HG03558 (cell line): ENCODE data around the gene ZBP1.

Source experiments
- ATAC-seq: cut with Tn5 transposase; IDR thresholded peaks from one replicate; pipeline ENCODE4 v1.9.1; 2021; ENCODE audit warnings: moderate number of reproducible peaks; ENCODE audit not compliant: unreplicated experiment; ENCODE audit errors: extremely low read depth

ZBP1 gene

DNA sequence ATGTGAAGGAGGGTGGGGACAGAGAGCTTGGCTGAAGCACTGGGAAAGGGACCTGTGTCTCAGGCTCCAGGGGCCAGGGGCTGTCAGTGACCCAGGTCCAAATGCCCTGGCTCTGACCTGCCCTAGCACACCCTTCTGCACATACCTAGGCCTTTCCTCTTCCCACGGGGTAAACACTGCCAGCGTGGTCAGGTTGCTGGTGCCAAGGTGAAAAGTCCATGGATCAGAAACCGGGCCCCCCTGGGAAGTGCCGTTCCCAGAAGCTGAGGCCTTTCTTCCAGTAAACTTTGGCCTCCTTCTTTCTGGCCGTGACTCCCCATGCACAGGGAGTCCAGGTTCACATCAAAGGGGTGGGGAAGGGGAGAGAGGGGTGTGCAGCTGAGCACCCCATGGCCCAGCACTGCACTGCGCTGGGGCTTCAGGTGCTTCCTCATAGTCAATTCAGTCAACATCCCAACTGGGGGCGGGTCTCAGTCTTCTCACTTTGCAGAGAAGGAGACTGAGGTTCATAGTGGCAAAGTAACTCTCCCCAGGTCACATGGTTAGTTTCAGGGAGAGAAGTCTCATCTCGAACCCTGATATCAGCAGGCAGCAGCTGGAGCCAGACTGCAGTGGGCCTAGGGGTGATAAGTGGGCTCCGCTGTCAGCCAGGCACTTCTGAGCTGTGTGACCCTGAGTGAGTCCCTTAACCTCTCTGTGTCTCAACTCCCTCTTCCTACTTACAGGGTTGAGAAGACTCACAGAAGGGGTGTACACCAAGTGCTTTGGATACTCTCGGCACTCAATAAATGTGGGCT is 42.3 kb downstream of the ZBP1 start:
- no peak for ATAC-seq

DNA sequence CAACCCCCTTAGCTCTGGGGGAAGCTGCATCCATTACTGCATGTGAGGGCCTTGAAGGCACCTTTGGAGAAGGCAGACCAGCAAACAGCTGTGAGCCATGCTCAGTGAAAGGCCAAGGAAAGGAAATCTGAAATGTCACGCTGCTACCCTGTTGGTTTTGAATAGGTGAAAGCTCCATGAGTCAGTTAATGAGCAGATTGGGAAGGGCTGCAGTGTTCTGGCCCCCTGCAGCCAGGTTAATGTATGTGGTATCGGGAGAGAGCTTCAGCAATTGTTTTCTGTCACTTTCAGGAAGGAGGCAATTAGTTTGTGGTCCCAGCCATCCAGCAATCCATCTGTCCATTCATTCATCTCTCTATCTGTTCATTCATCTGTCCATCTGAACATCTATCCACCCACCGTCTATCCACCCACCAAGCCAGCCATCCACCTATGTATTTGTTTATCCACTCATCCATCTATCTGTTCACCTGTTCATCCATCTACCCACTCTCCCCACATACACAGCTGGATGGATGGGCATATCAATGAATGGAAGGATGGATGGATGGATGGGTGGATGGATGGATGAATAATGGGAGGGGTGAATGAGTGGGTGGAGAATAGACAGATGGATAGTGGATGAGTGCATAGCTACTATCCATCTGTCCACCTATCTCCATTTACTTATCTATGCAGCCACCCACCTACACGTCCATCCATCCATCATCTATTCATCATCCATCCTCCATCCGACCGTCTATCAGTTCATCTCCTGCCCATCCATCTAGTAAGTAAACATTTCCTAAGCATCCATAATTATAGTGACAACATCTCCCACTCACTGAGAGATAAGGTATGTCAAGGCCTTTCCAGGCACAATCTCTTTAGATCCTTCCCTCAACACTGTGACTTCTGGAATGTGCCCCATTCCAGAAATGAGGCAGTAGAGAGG is 43.3 kb downstream of the ZBP1 start:
- ATAC-seq: no peak

DNA sequence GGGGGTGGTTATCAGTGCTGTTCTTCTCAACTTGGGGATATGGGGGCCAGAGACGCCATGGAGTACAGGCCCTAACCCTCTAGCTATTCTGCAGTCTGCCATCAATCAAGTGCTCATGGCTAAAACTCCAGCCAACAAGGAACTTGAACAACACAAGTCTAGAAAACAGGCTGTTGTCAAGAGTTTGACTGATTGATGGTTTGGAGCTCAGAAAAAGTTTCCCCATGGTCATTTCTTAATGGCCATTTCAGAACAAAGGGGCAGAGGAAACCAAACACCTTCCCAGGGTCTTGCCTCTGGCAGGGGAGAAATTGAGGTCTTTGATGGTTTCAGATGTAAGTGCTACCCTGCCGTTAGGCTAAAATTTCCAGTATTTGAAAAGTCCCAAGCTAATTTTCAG is 44.2 kb downstream of the ZBP1 start:
- no peak for ATAC-seq

DNA sequence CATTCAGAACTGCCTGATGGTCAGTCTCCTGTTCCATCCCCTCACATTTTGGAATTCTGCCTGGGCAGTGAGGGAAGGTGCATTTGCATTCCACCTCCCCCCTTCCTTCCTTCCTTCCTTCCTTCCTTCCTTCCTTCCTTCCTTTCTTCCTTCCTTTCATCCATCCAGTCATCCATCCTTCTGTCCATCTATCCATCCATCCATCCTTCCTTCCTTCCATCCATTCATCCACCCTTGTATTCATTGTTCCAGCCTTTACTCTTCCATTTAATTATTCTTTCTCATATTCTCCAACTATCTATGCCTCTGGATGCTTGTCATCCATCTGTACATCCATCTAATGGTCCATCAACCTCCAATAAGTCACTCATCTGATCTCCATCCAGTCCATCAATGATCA is 45.3 kb downstream of the ZBP1 start:
- no peak for ATAC-seq

DNA sequence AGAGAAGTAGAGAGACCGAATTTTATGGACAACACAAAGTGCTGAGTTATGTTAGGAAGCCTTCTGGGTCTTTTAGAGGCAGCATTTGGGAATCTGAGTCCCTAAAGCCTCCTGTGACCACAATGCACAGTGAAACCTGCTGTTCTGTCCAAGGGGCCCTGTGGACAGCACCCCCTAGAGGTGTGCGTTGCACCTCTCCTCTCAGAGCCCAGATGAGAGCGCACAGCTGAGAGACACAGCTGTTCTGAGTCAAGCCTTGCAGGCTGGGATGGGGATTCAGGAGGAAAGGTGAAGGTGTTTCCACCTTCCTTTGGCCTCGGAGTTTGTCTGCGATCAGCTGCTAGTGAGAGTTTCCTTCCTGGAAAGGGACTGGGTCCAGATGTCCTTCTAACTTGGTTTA is 46.3 kb downstream of the ZBP1 start:
- ATAC-seq: no peak

DNA sequence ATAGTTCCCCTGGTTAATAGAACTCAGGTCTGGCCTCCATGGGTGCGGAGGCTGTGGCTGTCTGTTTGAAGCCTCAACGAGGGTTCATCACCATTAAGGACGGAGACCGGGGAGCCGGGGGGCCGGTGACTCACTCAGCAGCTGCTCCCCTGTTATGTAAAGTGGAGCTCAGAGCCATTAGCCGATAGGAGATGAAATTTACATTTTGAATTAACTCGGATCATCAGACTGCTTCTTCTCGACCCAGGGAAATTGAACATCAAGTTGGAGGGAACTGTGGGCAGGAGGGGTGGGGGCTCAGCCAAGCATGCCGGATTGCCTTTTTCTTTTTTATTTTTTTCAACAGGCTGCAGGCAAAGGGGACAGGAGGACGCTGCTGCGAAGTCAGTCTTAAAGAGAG is 47.0 kb downstream of the ZBP1 start:
- no peak for ATAC-seq

DNA sequence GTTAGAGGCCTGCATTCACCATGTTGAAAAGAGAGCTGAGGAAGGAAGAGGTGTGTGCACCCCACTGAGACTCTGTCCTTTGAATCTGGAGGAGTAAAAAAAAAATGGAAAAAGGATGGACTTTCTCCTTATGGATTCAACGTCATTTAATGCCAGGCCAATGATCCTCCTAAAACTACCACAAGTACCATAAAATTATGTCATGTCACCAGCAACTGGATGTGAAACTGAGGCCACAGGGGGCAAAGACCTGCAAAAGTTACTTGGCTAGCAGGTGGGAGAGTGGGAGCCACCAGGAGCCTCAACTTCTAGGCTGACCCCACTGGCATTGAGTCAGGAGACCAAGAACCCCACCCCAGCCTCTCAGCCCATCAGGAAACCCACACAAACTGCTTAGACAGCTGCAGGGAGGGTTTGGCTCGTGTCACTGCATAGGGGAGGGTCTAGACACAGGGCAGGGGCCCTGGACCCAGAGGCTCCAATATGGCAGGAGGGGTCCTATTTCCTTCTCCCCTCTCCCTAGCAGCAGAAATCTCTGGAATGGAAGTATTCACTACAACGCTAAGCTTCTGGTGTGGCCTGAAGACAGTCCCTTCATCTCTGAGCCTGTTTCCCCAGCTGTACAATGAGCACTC is 48.3 kb downstream of the ZBP1 start:
- ATAC-seq: no peak

DNA sequence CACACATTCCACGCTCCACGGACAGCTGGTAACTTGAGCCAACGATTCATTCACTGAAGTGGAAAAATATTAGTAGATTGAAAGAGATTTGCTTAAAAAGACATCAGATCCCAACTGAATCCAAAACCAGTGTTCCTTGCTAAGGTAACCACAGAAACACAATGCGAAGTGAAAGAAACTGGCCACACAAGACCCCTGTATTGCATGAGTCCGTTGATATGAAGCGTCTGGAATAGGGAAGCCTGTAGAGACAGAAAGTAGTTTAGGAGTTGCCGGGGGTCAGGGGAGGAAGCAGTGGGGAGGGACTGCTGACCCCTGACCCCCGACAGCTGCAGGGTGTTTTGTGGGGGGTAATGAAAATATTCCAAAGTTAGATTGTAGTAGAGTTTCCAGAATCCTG is 49.3 kb downstream of the ZBP1 start:
- no peak for ATAC-seq

DNA sequence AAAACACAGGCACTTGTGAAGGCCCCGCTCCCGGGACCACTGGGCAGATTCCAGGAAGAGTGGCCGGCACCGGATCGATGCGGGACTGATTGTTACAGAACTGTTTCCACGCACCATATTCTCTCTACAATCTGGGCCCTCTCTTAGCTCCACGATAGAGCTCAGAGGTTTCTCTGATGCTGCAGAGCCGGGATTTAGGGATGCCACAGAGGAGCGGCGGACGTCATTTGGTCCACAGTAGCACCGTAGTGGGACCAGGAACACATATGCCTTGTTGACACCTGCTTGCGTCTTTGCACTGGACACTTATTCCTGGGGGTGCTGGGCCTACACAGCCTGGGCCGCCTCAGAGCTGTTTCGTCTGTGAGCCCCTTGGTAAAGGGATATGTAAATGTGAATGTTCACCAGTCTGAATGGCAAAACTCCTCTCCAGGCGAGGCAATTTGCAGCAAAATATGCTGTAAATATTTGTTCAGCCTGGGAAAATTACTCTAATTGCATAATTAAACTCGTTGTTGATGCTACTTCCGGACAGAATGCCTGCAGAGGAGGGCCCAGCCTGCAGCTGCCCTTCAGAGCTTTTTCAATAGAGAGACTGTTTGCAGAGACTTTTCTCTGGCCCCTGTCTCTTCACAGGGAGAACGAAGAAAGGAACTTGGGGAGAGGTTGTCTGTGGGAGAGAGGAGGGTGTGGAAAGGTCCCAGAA is 49.9 kb downstream of the ZBP1 start:
- ATAC-seq: no peak

DNA sequence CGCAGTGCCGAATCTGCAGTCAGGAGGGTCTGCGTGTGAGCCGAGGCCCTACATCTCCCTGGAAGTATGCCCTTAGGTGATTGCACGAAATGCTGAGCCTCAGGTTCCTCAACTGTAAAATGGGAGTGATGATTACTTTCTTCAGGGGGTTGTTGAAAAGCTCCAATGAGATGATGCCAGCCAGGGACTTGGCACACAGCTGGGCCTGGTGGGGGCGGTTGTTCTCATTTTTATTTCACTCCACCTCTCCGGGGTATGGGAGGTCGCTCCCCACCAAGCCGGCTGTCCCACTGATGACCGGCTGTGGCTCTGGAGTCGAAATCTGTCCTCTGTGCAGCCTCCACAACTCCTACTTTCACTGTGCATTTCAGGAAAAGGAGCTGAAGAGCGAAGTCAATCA is 51.3 kb downstream of the ZBP1 start:
- ATAC-seq: no peak

DNA sequence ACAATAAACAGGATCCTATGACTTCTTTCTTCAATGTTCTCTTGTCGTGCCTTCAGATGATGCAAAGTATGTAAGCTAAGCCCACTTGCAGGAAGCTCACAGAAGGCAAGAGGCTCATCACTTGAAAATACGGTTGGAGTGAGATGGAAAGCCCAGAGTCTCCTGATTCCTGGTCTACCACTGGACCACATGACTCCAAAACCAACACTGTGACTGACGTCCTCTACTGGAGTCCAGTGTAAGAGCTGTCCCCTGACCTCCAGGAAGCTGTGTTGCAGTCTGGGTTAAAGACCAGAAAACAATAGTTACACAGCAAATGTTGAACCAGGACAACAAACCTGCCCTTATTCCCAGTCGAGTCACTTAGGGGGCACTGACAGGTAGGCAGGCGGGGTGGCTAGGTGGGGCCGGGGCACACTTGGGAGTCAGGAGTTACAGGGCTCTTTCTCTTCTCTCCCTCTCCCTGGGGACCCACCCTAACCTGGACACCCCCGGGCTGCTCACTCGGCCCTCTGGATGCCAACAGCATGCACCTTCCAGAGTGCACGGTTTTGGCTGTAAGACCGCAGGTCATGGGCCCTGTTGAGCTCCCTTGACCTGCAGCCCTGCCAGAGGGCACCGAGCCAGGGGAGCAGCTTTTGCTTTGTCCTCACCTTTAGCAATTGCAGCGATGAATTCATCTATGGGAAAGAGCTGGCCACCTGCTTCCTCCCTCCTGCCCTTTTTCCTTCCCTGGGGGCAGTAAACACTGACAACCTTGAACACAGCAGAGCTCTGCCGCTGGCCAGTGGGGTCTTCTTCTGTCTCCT is 51.9 kb downstream of the ZBP1 start:
- ATAC-seq: no peak

DNA sequence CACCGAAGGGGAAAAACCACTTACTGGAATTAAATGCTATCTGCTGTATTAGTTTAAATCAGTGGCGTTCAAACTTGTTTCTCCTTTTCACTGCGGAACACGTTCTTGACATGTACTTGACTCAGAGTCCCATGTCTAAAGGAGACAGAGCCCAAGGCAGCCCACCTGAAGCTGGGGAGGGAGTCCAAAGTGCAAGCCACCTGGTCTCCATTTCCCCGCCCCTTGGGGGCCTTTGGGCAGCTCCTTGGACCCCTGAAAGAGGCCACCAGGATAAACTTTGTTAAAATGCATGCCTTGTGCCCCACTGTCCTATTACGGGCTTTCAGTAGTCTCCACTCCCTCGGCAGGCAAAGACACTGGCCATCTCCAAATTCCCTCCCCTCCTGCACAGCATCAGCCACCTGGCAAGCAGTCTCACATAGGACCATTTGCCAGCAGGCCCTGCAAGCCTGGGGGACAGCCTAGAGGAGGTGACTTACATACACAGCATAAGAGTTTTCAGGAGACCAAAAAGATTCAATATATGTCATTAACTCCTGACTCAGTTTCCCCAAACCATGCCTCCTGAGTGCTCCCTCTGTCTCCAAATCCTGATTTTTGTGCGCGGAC is 52.7 kb downstream of the ZBP1 start:
- no peak for ATAC-seq

DNA sequence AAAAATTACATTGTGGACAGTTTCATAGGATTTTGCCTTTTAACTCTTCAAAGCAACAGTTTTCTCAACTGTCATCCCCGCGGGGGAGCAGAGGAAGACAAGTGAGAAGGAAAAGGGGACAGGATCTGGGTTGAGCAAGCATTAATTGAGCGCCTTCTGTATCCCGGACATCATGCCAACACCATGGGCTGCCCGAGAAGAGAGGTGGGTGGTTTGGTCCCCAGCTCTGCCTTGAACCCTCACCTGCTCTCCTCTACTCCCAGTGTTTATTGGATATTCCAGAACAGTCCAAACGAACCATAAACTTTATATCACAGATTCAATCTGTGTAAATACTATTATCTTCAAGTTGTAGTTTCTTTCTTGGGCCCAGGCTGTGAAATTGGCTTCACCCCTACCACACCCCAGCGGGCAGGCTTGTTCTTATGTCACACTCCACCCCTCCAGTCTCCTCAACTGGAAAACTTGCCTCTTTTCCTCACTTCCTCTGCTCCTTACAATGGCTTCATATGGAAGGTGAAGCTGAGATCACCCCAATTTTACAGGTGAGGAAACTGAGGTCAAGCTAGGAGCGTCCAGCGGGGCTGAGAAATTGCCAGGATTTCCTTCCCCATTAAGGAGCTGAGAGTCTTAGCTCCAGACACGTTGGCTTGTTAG is 53.3 kb downstream of the ZBP1 start:
- ATAC-seq: no peak

DNA sequence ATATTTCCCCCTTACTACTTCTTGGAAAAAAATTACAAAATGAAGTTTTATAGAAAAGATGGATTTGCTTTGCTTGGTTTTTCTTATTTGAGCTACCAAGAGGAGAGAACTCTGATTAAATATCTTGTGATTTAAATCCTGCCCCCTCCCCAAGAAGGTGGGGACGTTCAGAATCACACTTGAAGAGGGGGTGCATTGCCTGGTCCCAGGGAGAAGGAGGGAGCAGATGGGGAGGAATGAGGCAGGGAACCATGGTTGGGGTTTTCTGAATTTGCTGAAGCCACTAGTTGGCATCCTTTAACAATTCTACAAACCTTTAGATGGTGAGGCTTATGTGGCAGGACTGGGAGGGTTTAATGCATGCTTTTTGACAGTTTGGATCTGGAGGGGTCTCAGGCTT is 53.8 kb downstream of the ZBP1 start:
- ATAC-seq: no peak

DNA sequence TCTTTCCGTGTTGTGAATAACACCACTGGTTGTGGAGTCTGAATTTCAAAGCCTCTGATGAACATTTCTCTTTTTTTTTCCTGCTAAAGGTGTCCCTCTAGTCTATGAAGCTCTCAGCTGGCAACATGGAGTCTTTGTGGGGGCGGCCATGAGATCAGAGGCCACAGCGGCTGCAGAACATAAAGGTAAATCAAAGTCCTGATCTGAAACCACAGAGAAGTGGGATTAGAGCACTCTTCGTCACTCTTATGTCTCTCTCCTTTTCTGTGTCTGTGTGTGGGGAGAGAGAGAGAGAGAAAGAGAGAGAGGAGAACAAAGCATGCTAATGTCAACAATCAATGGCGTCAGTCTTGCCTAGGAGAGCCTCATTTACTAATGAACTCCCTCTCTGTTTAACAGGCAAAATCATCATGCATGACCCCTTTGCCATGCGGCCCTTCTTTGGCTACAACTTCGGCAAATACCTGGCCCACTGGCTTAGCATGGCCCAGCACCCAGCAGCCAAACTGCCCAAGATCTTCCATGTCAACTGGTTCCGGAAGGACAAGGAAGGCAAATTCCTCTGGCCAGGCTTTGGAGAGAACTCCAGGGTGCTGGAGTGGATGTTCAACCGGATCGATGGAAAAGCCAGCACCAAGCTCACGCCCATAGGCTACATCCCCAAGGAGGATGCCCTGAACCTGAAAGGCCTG is 55.1 kb downstream of the ZBP1 start:
- no peak for ATAC-seq

DNA sequence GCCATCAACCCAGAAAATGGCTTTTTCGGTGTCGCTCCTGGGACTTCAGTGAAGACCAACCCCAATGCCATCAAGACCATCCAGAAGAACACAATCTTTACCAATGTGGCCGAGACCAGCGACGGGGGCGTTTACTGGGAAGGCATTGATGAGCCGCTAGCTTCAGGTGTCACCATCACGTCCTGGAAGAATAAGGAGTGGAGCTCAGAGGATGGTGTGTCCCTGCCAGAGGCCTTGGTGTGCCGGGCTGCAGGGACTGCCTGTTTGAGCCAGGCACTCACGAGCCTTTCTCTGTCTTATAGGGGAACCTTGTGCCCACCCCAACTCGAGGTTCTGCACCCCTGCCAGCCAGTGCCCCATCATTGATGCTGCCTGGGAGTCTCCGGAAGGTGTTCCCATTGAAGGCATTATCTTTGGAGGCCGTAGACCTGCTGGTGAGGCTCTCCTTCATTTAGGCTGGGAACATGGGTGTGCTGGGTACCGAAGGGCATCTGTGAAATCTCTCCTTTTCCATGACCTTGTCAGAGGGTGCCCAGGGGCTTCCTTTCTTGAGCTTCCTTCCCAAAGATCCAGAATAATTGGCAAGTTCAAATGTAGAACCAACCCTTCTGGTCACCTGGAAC is 55.9 kb downstream of the ZBP1 start:
- no peak for ATAC-seq

DNA sequence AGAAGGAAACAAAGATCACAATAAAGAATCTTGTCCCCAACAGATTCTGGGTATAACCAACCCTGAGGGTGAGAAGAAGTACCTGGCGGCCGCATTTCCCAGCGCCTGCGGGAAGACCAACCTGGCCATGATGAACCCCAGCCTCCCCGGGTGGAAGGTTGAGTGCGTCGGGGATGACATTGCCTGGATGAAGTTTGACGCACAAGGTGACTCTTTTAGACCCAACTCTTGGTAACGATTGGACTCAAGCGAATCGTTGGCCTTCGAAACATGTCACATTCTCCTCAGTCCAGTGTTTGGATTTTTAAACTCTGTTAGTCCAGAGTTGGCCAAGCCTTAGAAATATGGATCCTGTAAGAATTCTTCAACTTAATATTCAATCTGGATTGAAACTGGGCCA is 56.7 kb downstream of the ZBP1 start:
- ATAC-seq: no peak
